BLaER1 (cell line): Measurements from ENCODE around the gene OTUD1.

Experiments
- H3K27ac ChIP-seq: shearing (Covaris generic); formaldehyde crosslinking; 2 replicates; pipeline ENCODE4 v1.8.1; 2022
- H3K27me3 ChIP-seq: shearing (Covaris generic); formaldehyde crosslinking; 2 replicates; pipeline ENCODE4 v1.8.1; 2022
- H3K36me3 ChIP-seq: shearing (Covaris generic); formaldehyde crosslinking; 2 replicates; pipeline ENCODE4 v1.8.1; 2022
- H3K4me1 ChIP-seq: shearing (Covaris generic); formaldehyde crosslinking; 2 replicates; pipeline ENCODE4 v1.8.1; 2022
- H3K4me2 ChIP-seq: shearing (Covaris generic); formaldehyde crosslinking; 2 replicates; pipeline ENCODE4 v1.8.1; 2022
- H3K4me3 ChIP-seq: shearing (Covaris generic); formaldehyde crosslinking; 2 replicates; pipeline ENCODE4 v1.8.1; 2022
- H3K9ac ChIP-seq: shearing (Covaris generic); formaldehyde crosslinking; 2 replicates; pipeline ENCODE4 v1.8.1; 2022
- H3K9me3 ChIP-seq: shearing (Covaris generic); formaldehyde crosslinking; 2 replicates; pipeline ENCODE4 v1.8.1; 2022
- H4K20me1 ChIP-seq: shearing (Covaris generic); formaldehyde crosslinking; 2 replicates; pipeline ENCODE4 v1.8.1; 2022
- Cebpa-rat ChIP-seq: shearing (Covaris generic); IDR thresholded peaks from 2 replicates; pipeline ENCODE4 v1.8.1; 2022

Gene OTUD1

GRCh38 chr10:23457632-23458417, 18.9 kb downstream of the OTUD1 start:
- peak overlapping the region; percentile 71 for H3K4me2 ChIP-seq
- H4K20me1 ChIP-seq, result no peaks in the 10 kb centered on the region
- no peaks in the 10 kb centered on the region for H3K36me3 ChIP-seq
- peak overlapping the region; percentile 16; the same call in 1 of the 2 replicates for H3K9ac ChIP-seq
- H3K27me3 ChIP-seq, result no peaks in the 10 kb centered on the region
- H3K4me1 ChIP-seq, result peaks cover 79% of the 10 kb centered on the region
- no peak for TF ChIP-seq Cebpa-rat
- H3K27ac ChIP-seq, result peak overlapping the region; percentile 68
- H3K9me3 ChIP-seq, result no peaks in the 10 kb centered on the region
- H3K4me3 ChIP-seq, result no peak overlapping the region

DNA sequence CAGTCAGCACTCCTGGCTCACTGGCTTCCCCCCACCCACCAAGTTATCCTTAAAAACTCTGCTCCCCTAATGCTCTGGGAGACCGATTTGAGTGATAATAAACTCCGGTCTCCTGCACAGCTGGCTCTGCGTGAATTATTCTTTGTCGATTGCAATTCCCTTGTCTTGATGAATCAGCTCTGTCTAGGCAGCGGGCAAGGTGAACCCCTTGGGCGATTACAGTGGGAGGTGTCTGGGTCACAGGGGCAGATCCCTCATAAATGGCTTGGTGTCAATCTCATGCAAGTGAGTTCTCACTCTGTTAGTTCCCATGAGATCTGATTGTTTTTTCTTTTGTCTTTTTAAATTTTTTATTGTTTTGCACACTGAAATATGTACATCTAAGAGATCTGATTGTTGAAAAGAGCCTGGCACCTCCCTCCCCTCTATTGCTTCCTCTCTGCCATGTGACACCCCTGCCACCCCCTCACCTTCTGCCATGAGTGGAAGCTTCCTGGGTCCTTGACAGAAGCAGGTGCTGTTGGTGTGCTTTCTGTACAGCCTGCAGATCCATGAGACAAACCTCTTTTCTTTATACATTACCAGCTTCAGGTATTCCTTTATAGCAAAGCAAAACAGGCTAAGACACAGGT, 20.5 kb downstream of the OTUD1 start:
- Histone ChIP-seq H3K9me3 (no peaks in the 10 kb centered on the region), H3K27ac (no peak overlapping the region), H4K20me1 (no peaks in the 10 kb centered on the region), H3K36me3 (no peaks in the 10 kb centered on the region), H3K4me1 (peaks cover 67% of the 10 kb centered on the region), H3K4me3 (no peak overlapping the region), H3K9ac (no peak overlapping the region), H3K4me2 (peak overlapping the region; percentile 71), H3K27me3 (no peaks in the 10 kb centered on the region)
- no peak for TF ChIP-seq Cebpa-rat

DNA sequence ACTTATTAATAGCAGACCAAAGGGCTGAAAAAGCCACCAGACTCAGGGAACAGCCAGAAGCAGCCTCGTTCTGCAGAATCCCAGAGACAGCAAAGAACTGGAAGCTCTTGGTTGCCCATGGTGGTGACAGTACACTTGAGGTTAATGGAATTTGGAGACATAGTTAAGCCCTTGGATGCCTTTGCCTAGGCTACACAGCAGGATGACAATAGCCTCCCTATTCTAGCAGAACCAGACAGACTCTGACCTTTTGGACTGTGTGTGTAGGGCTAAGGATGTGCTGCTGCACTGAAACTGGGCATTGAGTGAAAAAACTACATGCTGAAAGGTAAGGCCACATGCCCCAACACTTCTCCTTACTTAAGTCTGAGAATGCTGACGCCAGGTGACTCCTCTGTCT, 22.7 kb downstream of the OTUD1 start:
- no peak for TF ChIP-seq Cebpa-rat
- peak overlapping the region; percentile 10; the same call in 1 of the 2 replicates for H3K4me2 ChIP-seq

GRCh38 chr10:23467012-23467411, 28.1 kb downstream of the OTUD1 start:
- H3K27me3 ChIP-seq, result no peaks in the 10 kb centered on the region
- no peaks in the 10 kb centered on the region for H4K20me1 ChIP-seq
- H3K27ac ChIP-seq, result no peak overlapping the region
- peak overlapping the region; percentile 14; the same call in 1 of the 2 replicates for H3K4me2 ChIP-seq
- no peaks in the 10 kb centered on the region for H3K9me3 ChIP-seq
- peaks cover under 1% of the 10 kb centered on the region; the same call in 1 of the 2 replicates for H3K4me1 ChIP-seq
- no peaks in the 10 kb centered on the region for H3K36me3 ChIP-seq
- no peak overlapping the region for H3K4me3 ChIP-seq
- no peak overlapping the region for H3K9ac ChIP-seq
- no peak for TF ChIP-seq Cebpa-rat

More for the DNA sequence above, 22.7 kb downstream of the OTUD1 start:
- Histone ChIP-seq H3K27me3 (no peaks in the 10 kb centered on the region), H3K9ac (no peak overlapping the region), H3K9me3 (no peaks in the 10 kb centered on the region), H3K27ac (no peak overlapping the region), H3K4me1 (peaks cover 45% of the 10 kb centered on the region), H3K4me3 (no peak overlapping the region), H4K20me1 (no peaks in the 10 kb centered on the region), H3K36me3 (no peaks in the 10 kb centered on the region)

GRCh38 chr10:23467548-23467947, 28.7 kb downstream of the OTUD1 start:
- H3K4me2 ChIP-seq, result no peak overlapping the region
- no peaks in the 10 kb centered on the region for H3K9me3 ChIP-seq
- no peaks in the 10 kb centered on the region; the same call in 1 of the 2 replicates for H3K4me1 ChIP-seq
- no peak overlapping the region for H3K4me3 ChIP-seq
- H3K9ac ChIP-seq, result no peak overlapping the region
- TF ChIP-seq Cebpa-rat, result no peak
- no peaks in the 10 kb centered on the region for H3K36me3 ChIP-seq
- H3K27ac ChIP-seq, result no peak overlapping the region
- no peaks in the 10 kb centered on the region for H4K20me1 ChIP-seq
- H3K27me3 ChIP-seq, result no peaks in the 10 kb centered on the region

DNA sequence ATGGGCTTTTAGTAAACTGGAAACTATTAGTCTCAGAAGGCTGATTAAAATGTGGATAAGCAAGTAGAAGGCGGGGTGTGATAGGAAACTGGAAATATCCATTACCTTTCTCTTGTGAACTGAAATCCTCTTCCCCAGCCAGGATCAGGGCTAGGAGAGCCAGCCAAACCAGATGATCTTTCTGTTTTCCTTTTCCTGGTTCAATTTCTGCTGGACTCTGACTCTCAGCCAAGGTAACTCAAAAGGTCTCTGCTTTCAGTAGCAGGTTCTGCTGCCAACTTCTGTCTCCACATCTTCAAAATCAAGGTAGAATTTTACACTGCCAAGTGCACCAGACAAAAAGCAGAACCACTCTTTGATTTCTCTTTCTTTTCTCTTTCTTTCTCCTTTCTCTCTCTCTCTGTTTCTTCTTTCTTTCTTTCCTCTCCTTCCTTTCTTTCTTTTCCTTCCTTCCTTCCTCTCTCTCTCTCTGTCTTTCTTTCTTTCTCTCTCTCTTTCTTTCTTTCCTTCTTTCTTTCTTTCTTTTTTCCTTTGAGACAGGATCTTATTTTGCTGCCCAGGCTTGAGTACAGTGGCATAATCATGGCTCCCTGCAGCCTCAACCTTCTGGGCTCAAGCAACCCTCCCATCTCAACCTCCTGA, 30.8 kb downstream of the OTUD1 start:
- Histone ChIP-seq H3K27me3 (no peaks in the 10 kb centered on the region), H3K9ac (no peak overlapping the region), H3K36me3 (no peaks in the 10 kb centered on the region), H3K4me3 (no peak overlapping the region), H4K20me1 (no peaks in the 10 kb centered on the region), H3K9me3 (no peaks in the 10 kb centered on the region), H3K27ac (no peak overlapping the region), H3K4me1 (peaks cover 3% of the 10 kb centered on the region; the same call in 1 of the 2 replicates), H3K4me2 (no peak overlapping the region)
- no peak for TF ChIP-seq Cebpa-rat

DNA sequence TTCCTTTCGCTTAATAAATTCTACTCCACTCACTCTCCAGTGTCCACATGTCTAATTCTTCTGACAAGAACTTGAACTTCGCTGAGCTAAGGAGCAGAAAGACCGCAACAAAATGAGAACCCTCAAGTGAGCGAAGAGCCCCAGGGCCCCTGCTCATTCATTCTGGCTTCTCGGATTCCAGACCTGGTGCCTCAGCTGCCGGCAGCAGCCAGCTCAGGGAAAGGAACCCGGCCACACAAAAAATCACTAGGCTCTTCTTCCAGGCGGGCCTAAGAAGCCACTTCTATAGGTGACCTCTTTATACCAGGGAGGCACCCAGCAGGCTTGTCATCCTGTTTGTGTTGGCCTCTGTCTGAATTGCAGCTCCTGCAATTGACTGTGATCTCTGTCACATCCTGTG, 33.3 kb downstream of the OTUD1 start:
- no peaks in the 10 kb centered on the region for H3K9me3 ChIP-seq
- H3K4me1 ChIP-seq, result peaks cover 13% of the 10 kb centered on the region
- no peak overlapping the region for H3K4me2 ChIP-seq
- no peak overlapping the region for H3K9ac ChIP-seq
- H3K27me3 ChIP-seq, result no peaks in the 10 kb centered on the region
- no peak for TF ChIP-seq Cebpa-rat
- no peaks in the 10 kb centered on the region for H4K20me1 ChIP-seq
- H3K27ac ChIP-seq, result no peak overlapping the region
- H3K4me3 ChIP-seq, result no peak overlapping the region
- no peaks in the 10 kb centered on the region for H3K36me3 ChIP-seq

- Histone ChIP-seq H3K27me3 (no peaks in the 10 kb centered on the region), H3K4me2 (no peak overlapping the region), H3K36me3 (no peaks in the 10 kb centered on the region), H4K20me1 (no peaks in the 10 kb centered on the region), H3K27ac (no peak overlapping the region), H3K9ac (no peak overlapping the region), H3K9me3 (no peaks in the 10 kb centered on the region), H3K4me1 (peaks cover 14% of the 10 kb centered on the region), H3K4me3 (no peak overlapping the region)
- no peak for TF ChIP-seq Cebpa-rat
These were observed 35.2 kb downstream of the OTUD1 start for GRCh38 chr10:23474081-23474480.

- Histone ChIP-seq H3K36me3 (no peaks in the 10 kb centered on the region), H3K4me3 (no peak overlapping the region), H3K27ac (no peak overlapping the region), H3K9ac (no peak overlapping the region), H3K27me3 (no peaks in the 10 kb centered on the region), H3K4me2 (peak overlapping the region; percentile 44), H4K20me1 (no peaks in the 10 kb centered on the region), H3K4me1 (peaks cover 19% of the 10 kb centered on the region), H3K9me3 (no peaks in the 10 kb centered on the region)
- TF ChIP-seq Cebpa-rat, result no peak
These were observed 35.8 kb downstream of the OTUD1 start for GRCh38 chr10:23474626-23475025.

DNA sequence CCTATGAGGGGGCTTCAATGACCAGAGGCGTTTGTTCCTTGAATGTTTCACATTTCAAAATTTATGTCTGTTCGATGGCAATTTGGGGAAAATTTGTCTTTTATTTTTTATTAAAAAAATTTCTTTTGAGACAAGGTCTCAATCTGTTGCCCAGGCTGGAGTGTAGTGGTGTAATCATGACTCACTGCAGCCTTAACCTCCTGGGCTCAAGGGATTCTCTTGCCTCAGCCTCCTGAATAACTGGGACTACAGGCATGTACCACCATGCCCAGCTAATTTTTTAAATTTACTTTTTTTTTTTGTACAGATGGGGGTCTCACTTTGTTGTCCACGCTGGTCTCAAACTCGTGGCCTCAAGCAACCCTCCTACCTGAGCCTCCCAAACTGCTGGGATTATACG, 39.7 kb downstream of the OTUD1 start:
- Histone ChIP-seq H4K20me1 (no peaks in the 10 kb centered on the region), H3K36me3 (no peaks in the 10 kb centered on the region), H3K9me3 (no peaks in the 10 kb centered on the region), H3K4me1 (peaks cover 28% of the 10 kb centered on the region), H3K4me2 (no peak overlapping the region), H3K9ac (no peak overlapping the region), H3K27me3 (no peaks in the 10 kb centered on the region), H3K4me3 (no peak overlapping the region), H3K27ac (no peak overlapping the region)
- TF ChIP-seq Cebpa-rat, result no peak
